ENCODE measurements around the gene CCDC33.
A peak's percentile ranks its signal among the peaks of the same experiment; 100 is the strongest.

Gene CCDC33

GRCh38 chr15:74382004-74382816, 146.1 kb downstream of the CCDC33 start:
- Histone ChIP-seq H3K27ac (ENCODE audit: low read depth, low read length) (peak overlapping the region; percentile 31), H2AFZ (ENCODE audit: low read length, unreplicated experiment) (no peak overlapping the region), H3K4me3 (ENCODE audit: low read depth, low read length) (no peak overlapping the region), H3K4me1 (ENCODE audit: control insufficient read depth, insufficient read depth, low read length, unreplicated experiment) (peaks cover 37% of the 10 kb centered on the region), H3K36me3 (ENCODE audit: insufficient read depth, low read length) (no peaks in the 10 kb centered on the region), H3K79me2 (ENCODE audit: control insufficient read depth, insufficient read depth, low read length, unreplicated experiment) (no peaks in the 10 kb centered on the region), H3K27me3 (ENCODE audit: insufficient read depth, low read length) (no peaks in the 10 kb centered on the region)

GRCh38 chr15:74383286-74383685, 147.2 kb downstream of the CCDC33 start:
- Histone ChIP-seq H2AFZ (ENCODE audit: low read length, unreplicated experiment) (no peak overlapping the region), H3K4me1 (ENCODE audit: control insufficient read depth, insufficient read depth, low read length, unreplicated experiment) (peaks cover 37% of the 10 kb centered on the region)

GRCh38 chr15:74383695-74384565, 147.8 kb downstream of the CCDC33 start:
- Histone ChIP-seq H3K27me3 (ENCODE audit: insufficient read depth, low read length) (no peaks in the 10 kb centered on the region), H2AFZ (ENCODE audit: low read length, unreplicated experiment) (no peak overlapping the region), H3K27ac (ENCODE audit: low read depth, low read length) (no peak overlapping the region), H3K4me1 (ENCODE audit: control insufficient read depth, insufficient read depth, low read length, unreplicated experiment) (peaks cover 37% of the 10 kb centered on the region), H3K36me3 (ENCODE audit: insufficient read depth, low read length) (no peaks in the 10 kb centered on the region), H3K4me3 (ENCODE audit: low read depth, low read length) (no peak overlapping the region), H3K79me2 (ENCODE audit: control insufficient read depth, insufficient read depth, low read length, unreplicated experiment) (no peaks in the 10 kb centered on the region)

More at GRCh38 chr15:74383286-74383685, 147.2 kb downstream of the CCDC33 start:
- H3K36me3 ChIP-seq (ENCODE audit: insufficient read depth, low read length), result no peaks in the 10 kb centered on the region
- no peaks in the 10 kb centered on the region for H3K79me2 ChIP-seq (ENCODE audit: control insufficient read depth, insufficient read depth, low read length, unreplicated experiment)
- no peak overlapping the region for H3K4me3 ChIP-seq (ENCODE audit: low read depth, low read length)
- no peak overlapping the region for H3K27ac ChIP-seq (ENCODE audit: low read depth, low read length)
- no peaks in the 10 kb centered on the region for H3K27me3 ChIP-seq (ENCODE audit: insufficient read depth, low read length)

- H2AFZ ChIP-seq (ENCODE audit: low read length, unreplicated experiment), result no peak overlapping the region
- no peak overlapping the region for H3K4me3 ChIP-seq (ENCODE audit: low read depth, low read length)
- H3K27ac ChIP-seq (ENCODE audit: low read depth, low read length), result no peak overlapping the region
- no peaks in the 10 kb centered on the region for H3K36me3 ChIP-seq (ENCODE audit: insufficient read depth, low read length)
- H3K27me3 ChIP-seq (ENCODE audit: insufficient read depth, low read length), result no peaks in the 10 kb centered on the region
- no peaks in the 10 kb centered on the region for H3K79me2 ChIP-seq (ENCODE audit: control insufficient read depth, insufficient read depth, low read length, unreplicated experiment)
- H3K4me1 ChIP-seq (ENCODE audit: control insufficient read depth, insufficient read depth, low read length, unreplicated experiment), result peaks cover 37% of the 10 kb centered on the region
Measured at GRCh38 chr15:74384566-74384880, 148.4 kb downstream of the CCDC33 start.

- no peak overlapping the region for H3K27ac ChIP-seq (ENCODE audit: low read depth, low read length)
- H2AFZ ChIP-seq (ENCODE audit: low read length, unreplicated experiment), result no peak overlapping the region
- H3K4me1 ChIP-seq (ENCODE audit: control insufficient read depth, insufficient read depth, low read length, unreplicated experiment), result peaks cover 37% of the 10 kb centered on the region
- H3K79me2 ChIP-seq (ENCODE audit: control insufficient read depth, insufficient read depth, low read length, unreplicated experiment), result no peaks in the 10 kb centered on the region
- no peaks in the 10 kb centered on the region for H3K27me3 ChIP-seq (ENCODE audit: insufficient read depth, low read length)
- no peak overlapping the region for H3K4me3 ChIP-seq (ENCODE audit: low read depth, low read length)
- H3K36me3 ChIP-seq (ENCODE audit: insufficient read depth, low read length), result no peaks in the 10 kb centered on the region
Measured at GRCh38 chr15:74384881-74385643, 148.9 kb downstream of the CCDC33 start.

- Histone ChIP-seq H3K36me3 (ENCODE audit: insufficient read depth, low read length) (no peaks in the 10 kb centered on the region), H3K4me3 (ENCODE audit: low read depth, low read length) (no peak overlapping the region), H3K27me3 (ENCODE audit: insufficient read depth, low read length) (no peaks in the 10 kb centered on the region), H3K4me1 (ENCODE audit: control insufficient read depth, insufficient read depth, low read length, unreplicated experiment) (peaks cover 37% of the 10 kb centered on the region), H3K79me2 (ENCODE audit: control insufficient read depth, insufficient read depth, low read length, unreplicated experiment) (no peaks in the 10 kb centered on the region), H2AFZ (ENCODE audit: low read length, unreplicated experiment) (no peak overlapping the region), H3K27ac (ENCODE audit: low read depth, low read length) (no peak overlapping the region)
Measured at GRCh38 chr15:74385733-74386132, 149.6 kb downstream of the CCDC33 start.
